Hematopoietic multipotent progenitor cell treated with erythropoietin and hydrocortisone succinate and interleukin-3 and kit ligand, for 15 days (in vitro differentiated cells): ENCODE results near the gene ETNK2.
A peak's percentile ranks its signal among the peaks of the same experiment; 100 is the strongest.
"Not testable (repeated sequence)": the region's sequence is repeated elsewhere in the genome, so short reads cannot be mapped to it uniquely, and the experiment has no call there.

Experiments used
- DNase-seq: peaks from one replicate; pipeline ENCODE4 v3.0.0-alpha.2; 2015; ENCODE audit warnings: low spot score

The ETNK2 gene

GRCh38 chr1:204126386-204126785 lies 25.5 kb downstream of the ETNK2 start:
- no peak for DNase-seq

- no peak for DNase-seq
Measured at GRCh38 chr1:204125759-204126351, 26.0 kb downstream of the ETNK2 start.

- DNase-seq: no peak
Measured at GRCh38 chr1:204124639-204125038, 27.2 kb downstream of the ETNK2 start.

GRCh38 chr1:204123376-204123775 lies 28.5 kb downstream of the ETNK2 start:
- no peak for DNase-seq

- DNase-seq: no peak
Measured at GRCh38 chr1:204121840-204122555, 29.8 kb downstream of the ETNK2 start.

GRCh38 chr1:204116539-204116938 lies 35.3 kb downstream of the ETNK2 start:
- DNase-seq: no peak

- DNase-seq: no peak
Measured at GRCh38 chr1:204115116-204115515, 36.7 kb downstream of the ETNK2 start.

GRCh38 chr1:204114606-204115005 lies 37.2 kb downstream of the ETNK2 start:
- no peak for DNase-seq

GRCh38 chr1:204113896-204114295 lies 37.9 kb downstream of the ETNK2 start:
- DNase-seq: no peak

- no peak for DNase-seq
Measured at GRCh38 chr1:204112876-204113730, 38.7 kb downstream of the ETNK2 start.

- DNase-seq: no peak
Measured at GRCh38 chr1:204110894-204111633, 40.8 kb downstream of the ETNK2 start.

- no peak for DNase-seq
Measured at GRCh38 chr1:204108312-204109141, 43.3 kb downstream of the ETNK2 start.

GRCh38 chr1:204107892-204108291 lies 44.0 kb downstream of the ETNK2 start:
- DNase-seq: no peak

- DNase-seq: no peak
Measured at GRCh38 chr1:204106825-204107224, 45.0 kb downstream of the ETNK2 start.

- no peak for DNase-seq
Measured at GRCh38 chr1:204105131-204105515, 46.7 kb downstream of the ETNK2 start.

GRCh38 chr1:204104331-204105130 lies 47.3 kb downstream of the ETNK2 start:
- DNase-seq: no peak

- DNase-seq: no peak
Measured at GRCh38 chr1:204103431-204103741, 48.5 kb downstream of the ETNK2 start.

GRCh38 chr1:204102739-204103430 lies 49.0 kb downstream of the ETNK2 start:
- no peak for DNase-seq

- peak; percentile 5 for DNase-seq
Measured at GRCh38 chr1:204102029-204102611, 49.7 kb downstream of the ETNK2 start.

GRCh38 chr1:204099754-204100153 lies 52.1 kb downstream of the ETNK2 start:
- DNase-seq: not testable (repeated sequence)
